Measurements from ENCODE around the gene R3HDM4.

Gene R3HDM4

DNA sequence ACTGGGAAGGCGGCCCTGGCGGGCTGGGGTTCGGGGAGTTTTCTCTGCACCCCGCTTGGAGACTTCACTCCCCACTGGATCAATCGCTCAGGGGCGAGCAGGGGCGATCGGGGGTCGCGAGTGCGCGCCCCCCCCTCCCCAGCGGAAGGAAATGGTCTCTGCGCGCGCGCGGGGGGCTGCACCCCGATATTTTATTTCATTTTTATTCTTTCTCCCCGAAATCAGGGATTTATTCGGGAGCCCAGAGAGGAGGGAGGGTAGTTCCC, 13.2 kb upstream of the R3HDM4 start:
- TF ChIP-seq TAF1 (IDR thresholded peaks at IDR 0.05; ENCODE audit: borderline replicate concordance, insufficient read depth, low read length) (no peak), REST (IDR thresholded peaks at IDR 0.05; ENCODE audit: insufficient read depth in 1 of 2, low read depth in 2 of 2, low read length in 2 of 2) (no peak), SIN3A (IDR thresholded peaks at IDR 0.05; ENCODE audit: borderline replicate concordance, insufficient read depth, low read length) (no peak), POLR2AphosphoS5 (IDR thresholded peaks at IDR 0.05; ENCODE audit: low read depth, low read length) (no peak)

DNA sequence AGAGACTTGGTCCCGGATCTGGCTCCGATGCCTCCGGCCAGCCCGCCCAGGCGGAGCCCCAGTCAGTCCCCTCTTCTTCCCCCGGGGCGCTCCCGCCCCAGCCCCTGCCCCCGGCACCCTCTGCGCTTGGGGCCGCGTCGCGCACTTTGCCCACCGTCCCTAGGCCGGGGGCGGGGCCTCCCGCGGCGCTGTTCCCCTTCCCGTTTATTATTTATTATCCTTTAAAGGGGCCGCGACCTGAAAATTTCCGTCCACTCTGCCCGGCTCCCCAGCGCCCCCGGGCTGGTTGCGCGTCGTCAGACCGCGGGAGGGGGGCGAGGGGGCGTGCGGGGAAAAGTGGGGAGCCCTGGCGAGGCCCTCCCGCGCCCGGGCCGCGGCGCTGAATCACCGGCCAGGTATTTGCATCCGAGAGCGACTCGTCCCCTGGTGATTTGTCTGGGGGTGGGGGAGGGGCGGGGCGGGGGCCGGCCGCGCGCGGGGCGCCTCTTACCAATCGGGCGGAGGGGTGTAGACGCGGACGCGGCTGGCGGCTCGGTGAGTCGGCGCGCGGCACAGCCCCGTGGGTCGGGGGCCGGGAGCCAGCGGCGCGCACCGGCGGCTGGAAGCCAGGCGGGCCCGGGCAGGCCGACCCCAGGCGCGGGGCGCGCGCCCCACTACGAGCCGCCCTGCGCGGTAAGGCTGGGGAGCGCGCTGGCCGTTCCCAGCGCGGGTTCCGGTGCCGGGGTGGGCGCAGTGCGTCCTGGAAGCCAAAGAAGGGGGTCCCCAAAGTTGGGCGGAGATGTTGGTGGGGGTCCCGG, 12.7 kb upstream of the R3HDM4 start, which contains the start of gene ARID3A:
Gene ARID3A (plus strand): TSS at position 510 of the 797 bp plus-strand sequence. CDS start 3,494 bp downstream, outside the sequence.
- TF ChIP-seq TAF1 (IDR thresholded peaks at IDR 0.05; ENCODE audit: borderline replicate concordance, insufficient read depth, low read length), result no peak
- TF ChIP-seq FOXP2 (optimal IDR thresholded peaks at IDR 0.05; ENCODE audit: borderline replicate concordance, extremely low read depth, extremely low read length, insufficient read depth), result peak; percentile 53
- TF ChIP-seq POLR2AphosphoS5 (IDR thresholded peaks at IDR 0.05; ENCODE audit: low read depth, low read length), result no peak
- TF ChIP-seq SIN3A (IDR thresholded peaks at IDR 0.05; ENCODE audit: borderline replicate concordance, insufficient read depth, low read length), result no peak; the same call in 1 of the 2 replicates
- TF ChIP-seq REST (IDR thresholded peaks at IDR 0.05; ENCODE audit: insufficient read depth in 1 of 2, low read depth in 2 of 2, low read length in 2 of 2), result no peak

DNA sequence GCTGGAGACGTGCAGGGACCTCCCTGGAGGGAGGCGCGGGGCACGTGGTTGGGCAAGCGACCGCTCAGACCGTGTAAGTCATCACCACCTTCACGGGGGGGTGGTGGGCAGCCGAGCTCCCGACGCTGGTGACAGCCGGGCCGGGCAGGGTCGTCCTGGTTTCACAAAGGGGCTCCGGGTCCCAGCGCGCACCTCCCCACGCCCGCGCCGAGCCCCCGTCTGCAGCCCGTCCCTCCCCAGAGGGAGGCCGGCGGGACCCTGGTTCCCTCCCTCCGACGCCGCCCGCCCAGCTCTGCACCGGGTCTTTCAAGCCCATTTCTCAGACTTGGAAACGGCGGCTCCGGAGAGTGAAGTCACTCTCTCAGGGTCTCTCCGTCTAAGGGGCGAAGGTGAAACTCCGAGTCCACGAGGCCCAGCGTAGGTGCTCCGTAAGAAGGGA, 12.1 kb upstream of the R3HDM4 start:
- TF ChIP-seq FOXP2 (optimal IDR thresholded peaks at IDR 0.05; ENCODE audit: borderline replicate concordance, extremely low read depth, extremely low read length, insufficient read depth) (no peak), REST (IDR thresholded peaks at IDR 0.05; ENCODE audit: insufficient read depth in 1 of 2, low read depth in 2 of 2, low read length in 2 of 2) (0 out of 4 replicates have a peak, but pooled peaks of 1 of the 2 experiments have one; percentile 15), SIN3A (IDR thresholded peaks at IDR 0.05; ENCODE audit: borderline replicate concordance, insufficient read depth, low read length) (no peak), TAF1 (IDR thresholded peaks at IDR 0.05; ENCODE audit: borderline replicate concordance, insufficient read depth, low read length) (no peak), POLR2AphosphoS5 (IDR thresholded peaks at IDR 0.05; ENCODE audit: low read depth, low read length) (no peak)

DNA sequence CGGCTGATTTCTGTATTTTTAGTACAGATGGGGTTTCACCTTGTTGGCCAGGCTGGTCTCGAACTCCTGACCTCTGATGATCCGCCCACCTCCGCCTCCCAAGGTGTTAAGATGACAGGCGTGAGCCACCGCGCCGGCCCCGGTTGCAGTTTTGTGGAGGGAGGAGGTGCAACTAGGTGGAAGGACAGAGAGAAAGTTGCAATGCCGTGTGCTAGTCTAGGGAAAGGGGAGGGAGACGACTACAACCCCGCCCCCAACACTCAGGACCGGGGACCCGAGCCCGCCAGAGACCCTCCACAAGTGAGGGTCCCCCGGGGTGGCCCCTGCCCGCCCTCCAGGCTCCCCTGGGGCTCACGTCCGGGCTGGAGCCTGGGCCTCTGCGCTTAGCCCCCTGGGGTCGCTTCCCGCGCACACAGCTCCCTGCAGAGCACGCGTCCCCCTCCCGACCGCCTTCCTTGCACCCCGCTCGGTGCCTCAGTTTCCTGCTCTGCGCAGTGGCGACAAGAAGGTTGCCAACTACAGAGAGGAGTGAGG, 11.6 kb upstream of the R3HDM4 start:
- 0 out of 2 replicates have a peak, but pooled peaks have one; percentile 13 for TF ChIP-seq TAF1 (IDR thresholded peaks at IDR 0.05; ENCODE audit: borderline replicate concordance, insufficient read depth, low read length)
- no peak for TF ChIP-seq REST (IDR thresholded peaks at IDR 0.05; ENCODE audit: insufficient read depth in 1 of 2, low read depth in 2 of 2, low read length in 2 of 2)
- no peak for TF ChIP-seq POLR2AphosphoS5 (IDR thresholded peaks at IDR 0.05; ENCODE audit: low read depth, low read length)
- no peak for TF ChIP-seq FOXP2 (optimal IDR thresholded peaks at IDR 0.05; ENCODE audit: borderline replicate concordance, extremely low read depth, extremely low read length, insufficient read depth)
- no peak for TF ChIP-seq SIN3A (IDR thresholded peaks at IDR 0.05; ENCODE audit: borderline replicate concordance, insufficient read depth, low read length)
